C4-2B (cell line): ENCODE data around the gene MAML1.

Experiments used
- CTCF ChIP-seq: fragments of 450-650 bp; conservative IDR thresholded peaks from 2 replicates; pipeline ENCODE4 v1.5.1; 2017; ENCODE audit warnings: mild to moderate bottlenecking
- ZFX ChIP-seq: fragments of 450-650 bp; IDR thresholded peaks from 2 replicates; pipeline ENCODE4 v1.6.1; 2017

GRCh38 chr5:179731791-179732411 lies 721 bp upstream of the MAML1 start:
- TF ChIP-seq CTCF = no peak
- no peak for TF ChIP-seq ZFX
